Sigmoid colon (tissue), 7 donors: ENCODE results near the gene MARCHF9. TPM values are rescaled to one million over a fixed set of nuclear protein-coding genes. Genes with fewer than 3 reads are reported as not detected.

Experiments
- DNase-seq: peaks from one replicate; pipeline ENCODE4 v3.0.0-alpha.2; 2019
- H3K27ac ChIP-seq, 4 donors: fragments of 200-600 bp; sonication (generic); one replicate each; pipeline ENCODE4 v1.5.1; 2016 to 2019; ENCODE audit warnings: mild to moderate bottlenecking in 1 of 4
- H3K27me3 ChIP-seq, 3 donors: fragments of 200-600 bp; sonication (generic); one replicate each; pipeline ENCODE4 v1.5.1; 2019; ENCODE audit warnings: mild to moderate bottlenecking in 1 of 3
- H3K36me3 ChIP-seq, 4 donors: fragments of 200-600 bp; sonication (generic); one replicate each; pipeline ENCODE4 v1.5.1; 2016 to 2019
- H3K4me1 ChIP-seq, 4 donors: fragments of 200-600 bp; sonication (generic); one replicate each; pipeline ENCODE4 v1.5.1; 2017 to 2019
- H3K4me3 ChIP-seq, 4 donors: fragments of 200-600 bp; sonication (generic); one replicate each; pipeline ENCODE4 v1.5.1; 2017 to 2019; ENCODE audit warnings: mild to moderate bottlenecking in 2 of 4, moderate library complexity in 1 of 4
- H3K9me3 ChIP-seq, 4 donors: fragments of 200-600 bp in 3 of 4; sonication (generic) in 3 of 4; one replicate each; pipeline versions ENCODE4 v1.5.1 to v1.6.1; 2013 to 2019
- CTCF ChIP-seq, 4 experiments: fragments of 450-650 bp in 3 of 4; fragments of 200-600 bp in 1 of 4; IDR thresholded peaks; one replicate each; pipeline ENCODE4 v1.5.1; 2016 to 2019; ENCODE audit warnings: antibody characterized with exemption in 4 of 4, mild to moderate bottlenecking in 3 of 4, moderate library complexity in 2 of 4
- EP300 ChIP-seq, 4 donors: sonication (generic); formaldehyde crosslinking; IDR thresholded peaks; one replicate each; pipeline ENCODE4 v1.6.1; 2017; ENCODE audit warnings: antibody characterized with exemption in 4 of 4
- POLR2A ChIP-seq, 2 donors: fragments of 450-650 bp; IDR thresholded peaks; one replicate each; pipeline ENCODE4 v1.6.1; 2016; ENCODE audit warnings: antibody characterized with exemption in 2 of 2, mild to moderate bottlenecking in 2 of 2, moderate library complexity in 2 of 2
- POLR2AphosphoS5 ChIP-seq, 4 donors: sonication (generic); formaldehyde crosslinking; IDR thresholded peaks; one replicate each; pipeline ENCODE4 v1.6.1; 2017; ENCODE audit warnings: antibody characterized with exemption in 4 of 4
- WGBS, 2 donors: extraction: QIAGEN DNeasy Blood & Tissue Kit; methylation state at CpG; one replicate each; pipeline ENCODE4 v1.1.7; 2013; 5-methylcytosine and 5-hydroxymethylcytosine counted together
- intact Hi-C: fragments of 100-400 bp; cut with DNase I; formaldehyde crosslinking; loops from one replicate; pipeline ENCODE4 v1.15.1; 2023
- polyA plus RNA-seq, 3 donors: library from polyadenylated mRNA; stranded (reverse); fragments of 200-250 nt; gene quantifications; one replicate each; pipeline ENCODE4 v1.2.3, GENCODE V29; 2013
- total RNA-seq, 4 donors: library from RNA; depleted of rRNA; stranded (reverse); fragments of >200 nt; gene quantifications; one replicate each; pipeline ENCODE4 v1.1.0, GENCODE V29; 2016
- donor health status: healthy with polysubstance abuse.
- donor health status: Bipolar disorder and iron deficiency.
- donor health status: healthy.

Gene MARCHF9
- total and polyA plus RNA-seq, 7 donors = 5.5 to 14.9 (median 7.9) TPM

- TF ChIP-seq EP300 (IDR thresholded peaks at IDR 0.05) = no peak
- no peak for TF ChIP-seq POLR2AphosphoS5 (IDR thresholded peaks at IDR 0.05)
- TF ChIP-seq POLR2A (IDR thresholded peaks at IDR 0.05) = no peak
- TF ChIP-seq CTCF (IDR thresholded peaks at IDR 0.05) = no peak
- intact Hi-C loops = loop anchor here (10.0 kb wide), 1 partner anchor 54 kb away; no protein-coding TSS in a partner anchor
- WGBS, 2 donors = 86 to 94% methylated on average over 3 of the region's 3 CpGs
Measured at GRCh38 chr12:57781244-57781643, 26.3 kb downstream of the MARCHF9 start.

GRCh38 chr12:57781801-57782200 lies 26.9 kb downstream of the MARCHF9 start:
- H3K27ac ChIP-seq = no peak overlapping the region
- no peak overlapping the region for H3K4me3 ChIP-seq
- 72 to 88% methylated on average over 2 of the region's 2 CpGs for WGBS, 2 donors

More at GRCh38 chr12:57781244-57781643, 26.3 kb downstream of the MARCHF9 start:
- Histone ChIP-seq H3K27me3 (no peaks in the 10 kb centered on the region), H3K36me3 (peaks cover 0 to 17% (median 1%) of the 10 kb centered on the region in 4 donors), H3K27ac (no peak overlapping the region), H3K4me1 (peaks cover 0 to 19% (median 14%) of the 10 kb centered on the region in 4 donors), H3K4me3 (no peak overlapping the region), H3K9me3 (no peaks in the 10 kb centered on the region)
- no peak for DNase-seq

DNA sequence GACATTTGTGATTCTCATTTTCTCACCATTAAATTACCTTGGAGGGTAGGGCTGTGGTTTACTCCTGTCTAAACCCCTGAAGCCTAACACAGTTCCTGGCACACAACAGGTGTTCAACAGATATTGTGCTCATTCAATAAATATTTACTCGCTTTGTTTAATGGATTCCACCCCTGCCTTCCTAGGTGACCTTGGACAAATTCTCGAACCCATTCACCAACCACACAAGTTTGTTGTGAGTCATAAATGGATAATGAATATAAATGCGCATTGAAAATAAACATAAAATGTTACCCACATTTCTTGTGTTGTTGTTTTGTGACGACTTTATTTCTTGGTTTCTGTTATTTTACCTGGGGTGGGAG lies 27.3 kb downstream of the MARCHF9 start:
- H3K9me3 ChIP-seq = no peaks in the 10 kb centered on the region
- peak overlapping the region; percentile 56 to 99 (median 80) for H3K4me3 ChIP-seq
- H3K36me3 ChIP-seq = peaks cover 6 to 27% (median 8%) of the 10 kb centered on the region in 4 donors
- no peaks in the 10 kb centered on the region for H3K27me3 ChIP-seq
- intact Hi-C loops = loop anchor here (1.0 to 10.0 kb wide), 2 partner anchors 53 to 123 kb away; no protein-coding TSS in a partner anchor
- TF ChIP-seq EP300 (IDR thresholded peaks at IDR 0.05) (no peak), POLR2AphosphoS5 (IDR thresholded peaks at IDR 0.05) (no peak), CTCF (IDR thresholded peaks at IDR 0.05) (no peak), POLR2A (IDR thresholded peaks at IDR 0.05) (no peak)
- DNase-seq = no peak
- 7 to 20% methylated on average over 4 of the region's 4 CpGs for WGBS, 2 donors
- H3K27ac ChIP-seq = peak overlapping the region in 1 of 4 donors; percentile 86
- peaks cover 0 to 19% (median 14%) of the 10 kb centered on the region in 4 donors for H3K4me1 ChIP-seq

More at GRCh38 chr12:57781801-57782200, 26.9 kb downstream of the MARCHF9 start:
- H3K9me3 ChIP-seq = no peaks in the 10 kb centered on the region
- peaks cover 0 to 19% (median 14%) of the 10 kb centered on the region in 4 donors for H3K4me1 ChIP-seq
- no peaks in the 10 kb centered on the region for H3K27me3 ChIP-seq
- peaks cover 2 to 23% (median 6%) of the 10 kb centered on the region in 4 donors for H3K36me3 ChIP-seq
- TF ChIP-seq POLR2A (IDR thresholded peaks at IDR 0.05) (no peak), CTCF (IDR thresholded peaks at IDR 0.05) (no peak), EP300 (IDR thresholded peaks at IDR 0.05) (no peak), POLR2AphosphoS5 (IDR thresholded peaks at IDR 0.05) (no peak)
- intact Hi-C loops = loop anchor here (1.0 to 10.0 kb wide), 2 partner anchors 53 to 124 kb away; no protein-coding TSS in a partner anchor
- DNase-seq = no peak

DNA sequence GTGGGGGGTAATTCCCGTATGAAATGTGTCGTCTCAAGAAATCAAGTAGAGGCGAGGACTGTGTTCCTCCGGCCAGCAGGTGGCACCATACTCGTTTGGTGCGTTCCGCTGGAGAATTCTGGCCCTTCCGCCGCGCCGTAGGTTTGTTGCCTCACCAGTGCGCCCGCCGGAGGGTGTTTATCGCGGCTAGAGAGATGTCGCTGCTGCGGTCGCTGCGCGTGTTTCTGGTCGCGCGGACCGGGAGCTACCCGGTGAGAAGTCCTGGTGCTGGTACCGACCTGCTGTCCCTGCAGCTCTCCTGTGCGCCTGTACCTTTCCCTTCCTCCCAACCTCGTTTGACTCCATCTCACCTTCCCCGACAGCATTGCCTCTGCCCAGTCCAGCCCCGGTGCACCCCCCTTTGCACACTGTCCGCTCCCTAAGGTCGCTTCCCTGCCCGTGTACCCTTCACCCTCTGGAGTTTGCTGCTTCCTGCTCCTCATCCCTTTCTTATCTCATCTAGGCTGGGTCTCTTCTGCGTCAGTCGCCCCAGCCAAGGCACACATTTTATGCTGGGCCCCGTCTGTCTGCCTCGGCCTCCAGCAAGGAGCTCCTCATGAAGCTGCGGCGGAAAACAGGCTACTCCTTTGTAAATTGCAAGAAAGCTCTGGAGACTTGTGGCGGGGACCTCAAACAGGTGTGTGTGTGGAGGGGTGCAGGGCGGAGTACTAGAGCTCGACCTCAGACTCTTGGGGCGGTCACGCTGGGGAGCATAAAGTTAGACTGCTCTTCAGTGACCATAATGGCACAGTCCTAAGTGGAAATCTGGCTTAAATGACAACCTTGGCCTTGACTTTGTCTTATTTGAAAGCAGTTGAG lies 27.9 kb downstream of the MARCHF9 start, which contains the start of gene TSFM:
TSS of gene TSFM (plus strand) at position 180 of the 858 bp plus-strand sequence. CDS start at position 195, 15 bp downstream.
- intact Hi-C loops = loop anchor here (1.0 to 10.0 kb wide), 2 partner anchors 52 to 122 kb away; no protein-coding TSS in a partner anchor

More for the DNA sequence above, 27.9 kb downstream of the MARCHF9 start, which contains the start of gene TSFM:
- Histone ChIP-seq H3K9me3 (no peaks in the 10 kb centered on the region), H3K4me3 (peak within 1 kb of the TSS; percentile 56 to 99 (median 80)), H3K27ac (peak within 1 kb of the TSS; percentile 61 to 86 (median 75)), H3K4me1 (peaks cover 0 to 19% (median 14%) of the 10 kb centered on the region in 4 donors), H3K27me3 (no peaks in the 10 kb centered on the region), H3K36me3 (peaks cover 7 to 33% (median 9%) of the 10 kb centered on the region in 4 donors)
- DNase-seq = peak; percentile 97
- TF ChIP-seq CTCF (IDR thresholded peaks at IDR 0.05) (peak; percentile 80 to 94 (median 92)), POLR2A (IDR thresholded peaks at IDR 0.05) (peak in 1 of 2 donors; percentile 26), EP300 (IDR thresholded peaks at IDR 0.05) (peak in 1 of 4 donors; percentile 41), POLR2AphosphoS5 (IDR thresholded peaks at IDR 0.05) (peak; percentile 56 to 93 (median 91))
- 1% methylated on average over 45 of the region's 45 CpGs for WGBS, 2 donors
